Neural cell (in vitro differentiated cells): ENCODE data around the gene DCHS2. TPM values are rescaled to one million over a fixed set of nuclear protein-coding genes. Genes with fewer than 3 reads are reported as not detected.
A peak's percentile ranks its signal among the peaks of the same experiment; 100 is the strongest.

ENCODE experiments used
- H2AFZ ChIP-seq: fragments of 200-600, 300-800 bp; sonication (generic), shearing (Covaris generic); 2 replicates; pipeline ENCODE4 v1.6.0; 2014; ENCODE audit warnings: low read depth, mild to moderate bottlenecking, antibody characterized with exemption, low read length, moderate library complexity
- H3F3A ChIP-seq: fragments of 200-600 bp; shearing (Covaris generic); 2 replicates; pipeline ENCODE4 v1.6.1; 2016; ENCODE audit warnings: mild to moderate bottlenecking, moderate library complexity, mixed read lengths, antibody characterized with exemption, low read length; ENCODE audit not compliant: insufficient read depth, poor library complexity, severe bottlenecking
- H3K27ac ChIP-seq: fragments of 200-600, 300-800 bp; sonication (generic), shearing (Covaris generic); 2 replicates; pipeline ENCODE4 v1.5.1; 2014; ENCODE audit warnings: mild to moderate bottlenecking, low read length, moderate library complexity
- H3K27me3 ChIP-seq: fragments of 300-800, 200-600 bp; sonication (generic), shearing (Covaris generic); 2 replicates; pipeline ENCODE4 v1.6.0; 2014; ENCODE audit warnings: mild to moderate bottlenecking, low read depth, low read length, moderate library complexity; ENCODE audit not compliant: insufficient read depth
- H3K36me3 ChIP-seq: fragments of 300-800, 200-600 bp; sonication (generic), shearing (Covaris generic); 2 replicates; pipeline ENCODE4 v1.5.1; 2014; ENCODE audit warnings: mild to moderate bottlenecking, antibody characterized with exemption, low read length, moderate library complexity; ENCODE audit not compliant: insufficient read depth
- H3K4me2 ChIP-seq: fragments of 300-800, 200-600 bp; sonication (generic), shearing (Covaris generic); 2 replicates; pipeline ENCODE4 v1.6.0; 2014; ENCODE audit warnings: mild to moderate bottlenecking, low read length
- H3K4me3 ChIP-seq: fragments of 300-800, 200-600 bp; sonication (generic), shearing (Covaris generic); 2 replicates; pipeline ENCODE4 v1.5.1; 2014; ENCODE audit warnings: mild to moderate bottlenecking, low read length, moderate library complexity
- H3K79me2 ChIP-seq: fragments of 200-600 bp; shearing (Covaris generic); replicated peaks from 2 replicates; pipeline ENCODE4 v1.6.0; 2014; ENCODE audit warnings: mild to moderate bottlenecking, low read length, moderate library complexity; ENCODE audit not compliant: insufficient read depth
- H3K9ac ChIP-seq: fragments of 300-800, 200-600 bp; sonication (generic), shearing (Covaris generic); 2 replicates; pipeline ENCODE4 v1.6.1; 2016; ENCODE audit warnings: mild to moderate bottlenecking, low read length, mixed read lengths
- H3K9me2 ChIP-seq: fragments of 200-600 bp; shearing (Covaris generic); 2 replicates; pipeline ENCODE4 v1.6.1; 2016; ENCODE audit warnings: mild to moderate bottlenecking, low read length, mixed read lengths; ENCODE audit not compliant: insufficient read depth
- H3K9me3 ChIP-seq: fragments of 200-600, 300-800 bp; sonication (generic), shearing (Covaris generic); 2 replicates; pipeline ENCODE4 v1.6.1; 2016; ENCODE audit warnings: mild to moderate bottlenecking, mixed run types, low read length, moderate library complexity, mixed read lengths
- H4K20me1 ChIP-seq: fragments of 200-600 bp; shearing (Covaris generic); 2 replicates; pipeline ENCODE4 v1.6.1; 2016; ENCODE audit warnings: mild to moderate bottlenecking, mixed run types; ENCODE audit not compliant: insufficient read depth
- CTCF ChIP-seq: fragments of 450-650 bp; IDR thresholded peaks from 2 replicates; pipeline ENCODE4 v1.5.1; 2014; ENCODE audit warnings: antibody characterized with exemption, mild to moderate bottlenecking, moderate library complexity; ENCODE audit not compliant: poor library complexity, severe bottlenecking
- EP300 ChIP-seq: fragments of 450-650 bp; conservative IDR thresholded peaks from 2 replicates; pipeline ENCODE4 v1.6.1; 2014; ENCODE audit warnings: antibody characterized with exemption, mild to moderate bottlenecking, moderate library complexity; ENCODE audit not compliant: poor library complexity, severe bottlenecking
- EZH2 ChIP-seq: fragments of 200-600, 300-800 bp; shearing (Covaris generic), sonication (generic); IDR thresholded peaks from 2 replicates; pipeline ENCODE4 v1.6.1; 2014; ENCODE audit warnings: antibody characterized with exemption, low read length, borderline replicate concordance, mild to moderate bottlenecking; ENCODE audit not compliant: insufficient read depth, poor library complexity, severe bottlenecking
- MXI1 ChIP-seq: fragments of 450-650 bp; conservative IDR thresholded peaks from 2 replicates; pipeline ENCODE4 v1.6.1; 2014; ENCODE audit warnings: antibody characterized with exemption, mild to moderate bottlenecking; ENCODE audit not compliant: poor library complexity, severe bottlenecking
- POLR2AphosphoS5 ChIP-seq: IDR thresholded peaks from 2 replicates; pipeline ENCODE4 v1.6.1; 2012
- RAD21 ChIP-seq: fragments of 450-650 bp; conservative IDR thresholded peaks from 2 replicates; pipeline ENCODE4 v1.6.1; 2014; ENCODE audit warnings: antibody characterized with exemption, mild to moderate bottlenecking, moderate library complexity
- SMC3 ChIP-seq: fragments of 450-650 bp; conservative IDR thresholded peaks from 2 replicates; pipeline ENCODE4 v1.6.1; 2014; ENCODE audit warnings: antibody characterized with exemption, mild to moderate bottlenecking, moderate library complexity; ENCODE audit not compliant: poor library complexity
- TAF1 ChIP-seq: IDR thresholded peaks from 2 replicates; pipeline ENCODE4 v1.6.1; 2012; ENCODE audit warnings: low read depth
- polyA plus RNA-seq: library from polyadenylated mRNA; depleted of rRNA; stranded (reverse); fragments of >200 nt; gene quantifications from 2 replicates; pipeline ENCODE4 v1.2.3, GENCODE V29; 2014
- TF ChIP-seq, protein P1 (sequence below): IDR thresholded peaks from 2 replicates; pipeline ENCODE4 v1.6.1; 2012; ENCODE audit warnings: borderline replicate concordance

DCHS2 gene
- polyA plus RNA-seq, 1 donor from 2014 or later = 1.6 TPM

DNA sequence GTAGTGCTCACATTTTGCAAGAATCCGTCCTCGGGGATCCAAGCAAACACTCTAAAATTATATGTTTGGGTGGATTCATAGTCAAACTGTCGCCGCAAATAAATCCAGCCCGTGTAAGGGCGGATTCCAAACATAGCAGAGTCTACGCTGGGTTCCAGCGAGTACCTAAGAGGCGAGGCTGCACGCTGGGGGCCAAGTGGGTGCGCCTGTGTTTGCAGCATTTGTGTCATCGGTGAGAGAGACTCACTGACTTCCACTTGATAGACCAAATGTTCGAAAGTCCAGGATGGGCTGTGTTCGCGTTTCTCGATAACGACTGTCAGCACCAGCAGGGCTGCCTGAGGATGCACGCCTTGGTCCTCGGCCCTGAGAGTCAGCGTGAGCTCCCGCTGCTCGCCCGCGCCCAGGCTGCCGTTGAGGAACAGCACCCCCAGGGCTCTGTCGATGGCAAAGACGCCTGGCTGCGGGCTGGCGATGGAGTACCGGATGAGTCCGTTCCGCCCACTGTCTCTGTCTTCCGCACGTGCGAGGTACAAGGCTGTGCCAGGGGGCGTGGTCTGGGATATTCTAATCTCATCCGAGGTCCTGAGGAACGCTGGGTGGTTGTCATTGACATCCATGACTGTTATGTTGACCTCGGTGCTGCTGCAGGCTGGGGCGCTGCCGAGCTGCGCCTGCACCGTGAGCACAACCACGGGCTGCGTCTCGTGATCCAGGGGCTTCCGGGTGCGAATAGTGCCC lies 158.7 kb downstream of the DCHS2 start:
- H3K9ac ChIP-seq = no peak overlapping the region
- no peak overlapping the region for H3K27ac ChIP-seq

DNA sequence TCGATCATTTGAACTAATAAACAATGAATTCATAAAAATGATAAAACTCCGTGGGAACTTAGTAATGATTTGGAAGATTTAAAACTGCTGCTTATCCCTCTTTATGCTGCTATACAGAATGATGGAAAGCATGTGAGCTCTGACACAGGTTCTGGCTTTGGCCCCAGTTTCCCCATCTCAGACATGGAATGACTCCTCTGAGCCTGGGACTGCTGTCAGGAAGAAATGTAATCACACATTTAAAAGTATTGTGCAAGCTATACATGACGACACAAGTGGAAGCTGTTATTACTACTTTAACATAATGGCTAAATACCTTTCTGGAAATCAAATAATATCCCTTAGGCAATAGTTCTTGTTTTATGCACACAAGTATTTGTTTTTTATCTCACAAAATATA lies 161.7 kb downstream of the DCHS2 start:
- Histone ChIP-seq H4K20me1 (no peaks in the 10 kb centered on the region), H3K9ac (no peak overlapping the region), H3K4me2 (no peak overlapping the region), H3K36me3 (no peaks in the 10 kb centered on the region), H3K79me2 (no peaks in the 10 kb centered on the region), H3K4me3 (no peak overlapping the region), H3K9me3 (no peaks in the 10 kb centered on the region), H3F3A (no peaks in the 10 kb centered on the region), H3K27ac (no peak overlapping the region), H3K9me2 (no peaks in the 10 kb centered on the region), H2AFZ (no peak overlapping the region), H3K27me3 (no peaks in the 10 kb centered on the region)
- no peak for TF ChIP-seq EZH2
- no peak for TF ChIP-seq EP300
- TF ChIP-seq SMC3 = no peak
- no peak for TF ChIP-seq POLR2AphosphoS5
- TF ChIP-seq MXI1 = no peak
- TF ChIP-seq, protein P1, sequence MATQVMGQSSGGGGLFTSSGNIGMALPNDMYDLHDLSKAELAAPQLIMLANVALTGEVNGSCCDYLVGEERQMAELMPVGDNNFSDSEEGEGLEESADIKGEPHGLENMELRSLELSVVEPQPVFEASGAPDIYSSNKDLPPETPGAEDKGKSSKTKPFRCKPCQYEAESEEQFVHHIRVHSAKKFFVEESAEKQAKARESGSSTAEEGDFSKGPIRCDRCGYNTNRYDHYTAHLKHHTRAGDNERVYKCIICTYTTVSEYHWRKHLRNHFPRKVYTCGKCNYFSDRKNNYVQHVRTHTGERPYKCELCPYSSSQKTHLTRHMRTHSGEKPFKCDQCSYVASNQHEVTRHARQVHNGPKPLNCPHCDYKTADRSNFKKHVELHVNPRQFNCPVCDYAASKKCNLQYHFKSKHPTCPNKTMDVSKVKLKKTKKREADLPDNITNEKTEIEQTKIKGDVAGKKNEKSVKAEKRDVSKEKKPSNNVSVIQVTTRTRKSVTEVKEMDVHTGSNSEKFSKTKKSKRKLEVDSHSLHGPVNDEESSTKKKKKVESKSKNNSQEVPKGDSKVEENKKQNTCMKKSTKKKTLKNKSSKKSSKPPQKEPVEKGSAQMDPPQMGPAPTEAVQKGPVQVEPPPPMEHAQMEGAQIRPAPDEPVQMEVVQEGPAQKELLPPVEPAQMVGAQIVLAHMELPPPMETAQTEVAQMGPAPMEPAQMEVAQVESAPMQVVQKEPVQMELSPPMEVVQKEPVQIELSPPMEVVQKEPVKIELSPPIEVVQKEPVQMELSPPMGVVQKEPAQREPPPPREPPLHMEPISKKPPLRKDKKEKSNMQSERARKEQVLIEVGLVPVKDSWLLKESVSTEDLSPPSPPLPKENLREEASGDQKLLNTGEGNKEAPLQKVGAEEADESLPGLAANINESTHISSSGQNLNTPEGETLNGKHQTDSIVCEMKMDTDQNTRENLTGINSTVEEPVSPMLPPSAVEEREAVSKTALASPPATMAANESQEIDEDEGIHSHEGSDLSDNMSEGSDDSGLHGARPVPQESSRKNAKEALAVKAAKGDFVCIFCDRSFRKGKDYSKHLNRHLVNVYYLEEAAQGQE = no peak
- no peak for TF ChIP-seq TAF1
- TF ChIP-seq RAD21 = no peak
- no peak for TF ChIP-seq CTCF

More for the DNA sequence above, 158.7 kb downstream of the DCHS2 start:
- H3K79me2 ChIP-seq = no peaks in the 10 kb centered on the region
- H3K4me2 ChIP-seq = no peak overlapping the region
- H3K9me2 ChIP-seq = no peaks in the 10 kb centered on the region
- no peaks in the 10 kb centered on the region for H3F3A ChIP-seq
- no peaks in the 10 kb centered on the region for H3K9me3 ChIP-seq
- no peak overlapping the region for H2AFZ ChIP-seq
- H3K4me3 ChIP-seq = peak overlapping the region; percentile 53
- no peak for TF ChIP-seq TAF1
- peak; percentile 15 for TF ChIP-seq CTCF
- no peaks in the 10 kb centered on the region for H3K27me3 ChIP-seq
- no peaks in the 10 kb centered on the region for H4K20me1 ChIP-seq
- H3K36me3 ChIP-seq = no peaks in the 10 kb centered on the region
